OCI-LY3 (cell line): ENCODE data around the gene KIF20A.

ENCODE experiments used
- CTCF ChIP-seq: fragments of 200-600, 300-600 bp; sonication (generic); IDR thresholded peaks from 2 replicates; pipeline ENCODE4 v1.5.1; 2014; ENCODE audit warnings: antibody characterized with exemption, low read length, low read depth
- EZH2phosphoT487 ChIP-seq: fragments of 200-600 bp; shearing (Covaris generic); IDR thresholded peaks from 2 replicates; pipeline ENCODE4 v1.6.1; 2018; ENCODE audit warnings: antibody characterized with exemption, mixed run types, low read depth

- TF ChIP-seq EZH2phosphoT487 (no peak), CTCF (no peak)
Observed at GRCh38 chr5:138223532-138223931, 44.6 kb downstream of the KIF20A start.
